ENCODE measurements around the gene NREP. TPM values are rescaled to one million over a fixed set of nuclear protein-coding genes. Genes with fewer than 3 reads are reported as not detected.

Gene NREP
- polyA plus RNA-seq, 3 donors = 16.6 to 23.6 (median 17.1) TPM

GRCh38 chr5:111746791-111747190 lies 10.2 kb downstream of the NREP start:
- H3K27ac Mint-ChIP-seq = no peak overlapping the region
- Histone ChIP-seq H2AFZ (ENCODE audit: insufficient read depth, low read depth, low read length, poor library complexity, severe bottlenecking) (no peak overlapping the region), H3K9me3 (replicated peaks in 1 of 2; ENCODE audit: control insufficient read depth in 1 of 2, insufficient read depth in 1 of 2, low read length in 2 of 2) (no peaks in the 10 kb centered on the region), H3K9ac (ENCODE audit: insufficient read depth, low read length, poor library complexity, severe bottlenecking) (no peak overlapping the region), H3K27me3 (ENCODE audit: control insufficient read depth in 2 of 2, insufficient read depth in 2 of 2, low read length in 2 of 2) (no peaks in the 10 kb centered on the region), H3K4me2 (replicated peaks; ENCODE audit: extremely low read depth, low read length, poor library complexity, severe bottlenecking) (no peak overlapping the region), H4K20me1 (ENCODE audit: insufficient read depth, low read length) (no peaks in the 10 kb centered on the region), H3K4me1 (ENCODE audit: control insufficient read depth in 1 of 2, insufficient read depth in 2 of 2, low read length in 2 of 2) (no peaks in the 10 kb centered on the region), H3K4me3 (replicated peaks in 1 of 3; ENCODE audit: low read depth in 2 of 3, low read length in 3 of 3) (no peak overlapping the region), H3K79me2 (ENCODE audit: insufficient read depth, low read length) (peaks cover 3% of the 10 kb centered on the region), H3K27ac (ENCODE audit: low read depth in 1 of 2, low read length in 2 of 2) (no peak overlapping the region), H3K36me3 (replicated peaks in 1 of 2; ENCODE audit: control insufficient read depth in 1 of 2, insufficient read depth in 2 of 2, low read length in 2 of 2) (peaks cover 5 to 7% of the 10 kb centered on the region in 2 donors)
- intact Hi-C loops (cut with micrococcal nuclease) = no loop called here
- no peak for TF ChIP-seq CTCF (IDR thresholded peaks at IDR 0.05)
- peaks cover 6% of the 10 kb centered on the region for H3K4me1 Mint-ChIP-seq
- WGBS (ENCODE audit: insufficient coverage) = 86% methylated on average over 2 of the region's 4 CpGs
- no peak for DNase-seq
- no peak overlapping the region for H3K4me3 Mint-ChIP-seq
- no peaks in the 10 kb centered on the region for H3K9me3 Mint-ChIP-seq
- no peaks in the 10 kb centered on the region for H3K27me3 Mint-ChIP-seq (ENCODE audit: low read depth in 3 of 3)
- peaks cover 4 to 27% of the 10 kb centered on the region in 2 donors for H3K36me3 Mint-ChIP-seq

- H3K9me3 Mint-ChIP-seq = no peaks in the 10 kb centered on the region
- Histone ChIP-seq H2AFZ (ENCODE audit: insufficient read depth, low read depth, low read length, poor library complexity, severe bottlenecking) (no peak overlapping the region), H3K36me3 (replicated peaks in 1 of 2; ENCODE audit: control insufficient read depth in 1 of 2, insufficient read depth in 2 of 2, low read length in 2 of 2) (peaks cover 2 to 5% of the 10 kb centered on the region in 2 donors), H4K20me1 (ENCODE audit: insufficient read depth, low read length) (no peaks in the 10 kb centered on the region), H3K9me3 (replicated peaks in 1 of 2; ENCODE audit: control insufficient read depth in 1 of 2, insufficient read depth in 1 of 2, low read length in 2 of 2) (no peaks in the 10 kb centered on the region), H3K9ac (ENCODE audit: insufficient read depth, low read length, poor library complexity, severe bottlenecking) (no peak overlapping the region), H3K4me1 (ENCODE audit: control insufficient read depth in 1 of 2, insufficient read depth in 2 of 2, low read length in 2 of 2) (no peaks in the 10 kb centered on the region), H3K27ac (ENCODE audit: low read depth in 1 of 2, low read length in 2 of 2) (no peak overlapping the region), H3K27me3 (ENCODE audit: control insufficient read depth in 2 of 2, insufficient read depth in 2 of 2, low read length in 2 of 2) (no peaks in the 10 kb centered on the region), H3K79me2 (ENCODE audit: insufficient read depth, low read length) (peaks cover 3% of the 10 kb centered on the region), H3K4me3 (replicated peaks in 1 of 3; ENCODE audit: low read depth in 2 of 3, low read length in 3 of 3) (no peak overlapping the region), H3K4me2 (replicated peaks; ENCODE audit: extremely low read depth, low read length, poor library complexity, severe bottlenecking) (no peak overlapping the region)
- H3K4me1 Mint-ChIP-seq = peaks cover 10% of the 10 kb centered on the region
- H3K27ac Mint-ChIP-seq = no peak overlapping the region
- intact Hi-C loops (cut with micrococcal nuclease) = no loop called here
- H3K27me3 Mint-ChIP-seq (ENCODE audit: low read depth in 3 of 3) = no peaks in the 10 kb centered on the region
- H3K36me3 Mint-ChIP-seq = peaks cover 2 to 20% of the 10 kb centered on the region in 2 donors
- TF ChIP-seq CTCF (IDR thresholded peaks at IDR 0.05) = no peak
- no peak overlapping the region for H3K4me3 Mint-ChIP-seq
- 100% methylated on average over 1 of the region's 4 CpGs for WGBS (ENCODE audit: insufficient coverage)
- DNase-seq = no peak
Observed at GRCh38 chr5:111745075-111745739, 11.8 kb downstream of the NREP start.

Data from CD14-positive monocyte (primary cell).